Left lobe of liver (tissue), 1 donor: ENCODE data around the gene ZNF511. TPM values are rescaled to one million over a fixed set of nuclear protein-coding genes. Genes with fewer than 3 reads are reported as not detected.

ENCODE experiments used
- total RNA-seq: library from RNA; stranded (reverse); gene quantifications from one replicate; pipeline ENCODE4 v1.2.1, GENCODE V29; 2021
- donor health status: DM: no; HTN: yes; CAD: no.

ZNF511 gene
- total RNA-seq, 1 donor from 2014 or later: 30.2 TPM

Other genes starting within 250 kb of the ZNF511 start
- gene ADGRA1, start 221.0 kb upstream of the ZNF511 start, total RNA-seq: 0.83 TPM
- 8.5 TPM for gene KNDC1, start 148.7 kb upstream of the ZNF511 start, total RNA-seq
- not detected for gene UTF1, start 78.7 kb upstream of the ZNF511 start, total RNA-seq
- 0.15 TPM for gene VENTX, start 71.1 kb upstream of the ZNF511 start, total RNA-seq
- 7.4 TPM for gene ADAM8, start 32.0 kb upstream of the ZNF511 start, total RNA-seq
- gene TUBGCP2, start within 50 bp of the ZNF511 start, total RNA-seq: 25.7 TPM
- gene CALY, start 28.0 kb downstream of the ZNF511 start, total RNA-seq: 0.45 TPM
- gene PRAP1, start 38.5 kb downstream of the ZNF511 start, total RNA-seq: 275 TPM
- 177 TPM for gene FUOM, start 49.1 kb downstream of the ZNF511 start, total RNA-seq
- 764 TPM for gene ECHS1, start 64.4 kb downstream of the ZNF511 start, total RNA-seq
- 18.0 TPM for gene PAOX, start 70.3 kb downstream of the ZNF511 start, total RNA-seq
- 47.3 TPM for gene MTG1, start 85.2 kb downstream of the ZNF511 start, total RNA-seq
- 0.18 TPM for gene SPRN, start 115.7 kb downstream of the ZNF511 start, total RNA-seq
- 0.53 TPM for gene SCART1, start 145.0 kb downstream of the ZNF511 start, total RNA-seq
- gene CYP2E1, start 218.4 kb downstream of the ZNF511 start, total RNA-seq: 3,844 TPM